WERI-Rb-1 (cell line): ENCODE measurements around the gene SCNM1.

ENCODE experiments used
- DNase-seq: peaks from one replicate; pipeline ENCODE4 v3.0.0-alpha.2; 2020
- H3K27ac ChIP-seq: fragments of 250-450 bp; sonication (Bioruptor Pico); 2 replicates; pipeline ENCODE4 v1.5.1; 2020; ENCODE audit warnings: mild to moderate bottlenecking, moderate library complexity
- H3K27me3 ChIP-seq: fragments of 250-450 bp; sonication (Bioruptor Pico); 2 replicates; pipeline ENCODE4 v1.5.1; 2021; ENCODE audit warnings: mild to moderate bottlenecking, low read depth, moderate library complexity; ENCODE audit not compliant: insufficient read depth, severe bottlenecking
- H3K36me3 ChIP-seq: fragments of 250-450 bp; sonication (Bioruptor Pico); 2 replicates; pipeline ENCODE4 v1.5.1; 2020; ENCODE audit warnings: mild to moderate bottlenecking, moderate library complexity
- H3K4me3 ChIP-seq: 2 replicates; pipeline ENCODE4 v1.5.1; 2011; ENCODE audit warnings: low read depth, mild to moderate bottlenecking, control low read depth, low read length
- H3K9me3 ChIP-seq: fragments of 250-450 bp; sonication (Bioruptor Pico); 2 replicates; pipeline ENCODE4 v1.5.1; 2021; ENCODE audit warnings: mild to moderate bottlenecking, moderate library complexity; ENCODE audit not compliant: severe bottlenecking
- TF ChIP-seq, protein P1 (sequence below): IDR thresholded peaks from 2 replicates; pipeline ENCODE4 v1.5.1; 2011; ENCODE audit warnings: low read depth, mild to moderate bottlenecking, control low read depth, inconsistent platforms, low read length

Gene SCNM1

DNA sequence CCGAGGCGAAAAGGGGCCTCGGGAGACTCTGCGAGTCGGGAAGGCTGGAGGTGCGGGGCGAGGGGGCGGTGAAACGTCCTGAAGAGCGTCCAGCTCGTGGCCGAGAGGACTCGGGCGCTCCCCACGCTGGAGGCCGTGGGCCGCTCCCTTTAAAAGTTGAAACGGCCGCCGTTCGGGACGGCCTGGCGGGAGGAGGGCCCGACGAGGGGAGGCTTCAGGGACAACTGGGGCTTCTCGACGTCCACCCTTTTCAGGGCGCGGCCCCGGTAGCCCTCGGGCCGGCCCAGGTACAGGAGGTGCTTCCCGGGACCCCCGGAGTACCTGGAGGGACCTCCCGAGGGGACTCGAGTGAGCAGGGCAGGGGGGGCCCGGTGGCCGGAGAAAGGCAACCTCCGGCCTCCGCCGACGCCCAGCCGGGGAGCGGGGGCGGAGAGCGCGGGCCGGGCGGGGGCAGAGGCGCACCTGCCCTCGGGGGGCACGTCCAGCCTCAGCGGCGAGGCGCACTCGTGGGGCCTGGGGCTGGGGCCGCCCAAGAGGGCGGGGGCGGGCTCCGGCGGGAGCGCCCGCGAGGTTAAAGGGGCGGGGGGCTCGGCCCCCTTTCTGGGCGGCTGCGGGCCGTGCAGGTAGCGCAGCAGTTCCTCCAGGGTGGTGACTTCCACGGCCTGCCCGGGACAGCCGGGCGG is 33.5 kb upstream of the SCNM1 start:
- no peak for DNase-seq
- Histone ChIP-seq H3K27ac (no peak overlapping the region), H3K27me3 (no peaks in the 10 kb centered on the region), H3K36me3 (peaks cover 64% of the 10 kb centered on the region), H3K4me3 (no peak overlapping the region), H3K9me3 (no peaks in the 10 kb centered on the region)
- TF ChIP-seq, protein P1, sequence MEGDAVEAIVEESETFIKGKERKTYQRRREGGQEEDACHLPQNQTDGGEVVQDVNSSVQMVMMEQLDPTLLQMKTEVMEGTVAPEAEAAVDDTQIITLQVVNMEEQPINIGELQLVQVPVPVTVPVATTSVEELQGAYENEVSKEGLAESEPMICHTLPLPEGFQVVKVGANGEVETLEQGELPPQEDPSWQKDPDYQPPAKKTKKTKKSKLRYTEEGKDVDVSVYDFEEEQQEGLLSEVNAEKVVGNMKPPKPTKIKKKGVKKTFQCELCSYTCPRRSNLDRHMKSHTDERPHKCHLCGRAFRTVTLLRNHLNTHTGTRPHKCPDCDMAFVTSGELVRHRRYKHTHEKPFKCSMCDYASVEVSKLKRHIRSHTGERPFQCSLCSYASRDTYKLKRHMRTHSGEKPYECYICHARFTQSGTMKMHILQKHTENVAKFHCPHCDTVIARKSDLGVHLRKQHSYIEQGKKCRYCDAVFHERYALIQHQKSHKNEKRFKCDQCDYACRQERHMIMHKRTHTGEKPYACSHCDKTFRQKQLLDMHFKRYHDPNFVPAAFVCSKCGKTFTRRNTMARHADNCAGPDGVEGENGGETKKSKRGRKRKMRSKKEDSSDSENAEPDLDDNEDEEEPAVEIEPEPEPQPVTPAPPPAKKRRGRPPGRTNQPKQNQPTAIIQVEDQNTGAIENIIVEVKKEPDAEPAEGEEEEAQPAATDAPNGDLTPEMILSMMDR: no peak

DNA sequence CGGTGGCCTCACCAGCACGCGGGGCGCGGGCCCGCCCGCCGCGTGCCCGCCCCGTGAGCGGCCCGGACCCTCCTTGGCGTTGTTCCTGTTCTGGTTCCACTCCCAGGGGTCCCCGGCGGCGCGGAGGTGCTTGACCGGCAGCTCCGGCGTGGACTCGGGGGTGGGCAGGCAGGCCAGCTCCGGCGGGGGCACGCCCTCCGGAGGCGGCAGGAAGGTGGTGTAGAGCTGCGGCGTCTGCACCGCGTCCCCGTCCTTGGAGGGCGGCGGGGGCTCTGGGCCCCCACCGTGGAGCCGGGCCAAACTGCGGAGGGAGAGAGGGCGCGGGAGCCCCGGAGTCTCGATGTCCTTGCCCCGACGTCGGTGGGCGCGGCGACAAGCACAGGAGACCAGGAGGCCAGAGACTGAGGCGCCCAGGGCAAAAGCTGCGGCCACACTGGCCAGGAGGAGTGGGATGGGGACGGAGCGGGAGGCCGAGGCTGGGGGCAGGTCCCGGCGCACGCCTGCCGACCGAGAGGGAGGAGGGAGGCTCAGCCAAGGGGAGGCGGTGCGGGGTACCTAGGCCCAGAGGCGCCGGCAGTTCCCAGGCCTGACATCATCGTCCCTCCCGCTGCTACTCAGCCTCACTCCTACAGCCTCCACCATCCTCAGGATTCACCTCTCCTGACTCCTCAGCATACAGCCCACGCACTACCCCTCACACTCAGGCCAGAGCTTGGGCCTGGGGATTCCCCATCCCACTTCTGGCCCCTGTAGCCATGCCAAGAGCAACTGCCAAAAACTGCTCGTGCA is 32.7 kb upstream of the SCNM1 start:
- no peak for DNase-seq
- Histone ChIP-seq H3K36me3 (peaks cover 72% of the 10 kb centered on the region), H3K4me3 (no peak overlapping the region), H3K27me3 (no peaks in the 10 kb centered on the region), H3K27ac (no peak overlapping the region), H3K9me3 (no peaks in the 10 kb centered on the region)
- TF ChIP-seq, protein P1: no peak

DNA sequence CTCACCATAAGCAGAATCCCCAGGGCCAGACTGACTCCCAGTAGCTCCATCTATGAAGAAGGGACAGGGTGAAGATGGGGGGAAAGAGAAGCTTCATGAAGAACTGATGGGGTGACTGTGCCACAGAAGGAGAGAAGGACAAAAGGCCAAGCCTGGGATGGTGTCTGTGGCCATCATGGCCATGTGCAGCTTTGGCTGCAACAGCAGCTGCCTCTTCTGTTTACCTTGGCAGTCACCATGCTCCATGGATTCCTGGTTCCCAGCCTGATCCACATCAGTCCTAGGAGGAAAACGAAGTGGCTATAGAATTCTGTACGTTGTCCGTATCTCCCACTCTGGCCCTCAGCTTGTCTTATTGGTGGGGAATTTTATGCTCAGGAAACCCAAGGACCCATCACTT is 31.5 kb upstream of the SCNM1 start:
- H3K27me3 ChIP-seq: no peaks in the 10 kb centered on the region
- no peak overlapping the region for H3K4me3 ChIP-seq
- TF ChIP-seq, protein P1: no peak
- no peak for DNase-seq
- peaks cover 84% of the 10 kb centered on the region for H3K36me3 ChIP-seq
- H3K27ac ChIP-seq: no peak overlapping the region
- no peaks in the 10 kb centered on the region for H3K9me3 ChIP-seq

DNA sequence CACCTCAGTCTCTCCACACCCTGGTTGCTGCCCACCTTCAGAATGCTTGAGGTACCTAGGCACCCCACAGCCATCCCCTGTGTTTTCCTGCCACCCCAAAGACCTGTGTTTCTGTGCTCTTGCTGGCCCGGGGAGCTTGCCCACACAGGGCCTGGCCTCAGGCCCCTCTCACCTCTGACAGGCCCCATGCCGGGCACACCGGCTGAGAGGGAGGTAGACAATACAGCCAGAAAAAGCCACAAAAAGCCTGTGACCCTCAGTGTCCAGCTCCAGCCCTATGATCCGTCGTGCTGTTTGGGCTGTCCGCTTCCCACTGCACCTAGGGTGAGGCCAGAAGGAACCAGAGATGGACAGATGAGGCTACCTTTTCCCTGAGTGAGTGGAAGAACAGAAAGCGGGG is 31.0 kb upstream of the SCNM1 start:
- H3K36me3 ChIP-seq: peaks cover 90% of the 10 kb centered on the region
- no peak overlapping the region for H3K4me3 ChIP-seq
- no peaks in the 10 kb centered on the region for H3K9me3 ChIP-seq
- no peak overlapping the region for H3K27ac ChIP-seq
- no peak for DNase-seq
- H3K27me3 ChIP-seq: no peaks in the 10 kb centered on the region
- TF ChIP-seq, protein P1: no peak

DNA sequence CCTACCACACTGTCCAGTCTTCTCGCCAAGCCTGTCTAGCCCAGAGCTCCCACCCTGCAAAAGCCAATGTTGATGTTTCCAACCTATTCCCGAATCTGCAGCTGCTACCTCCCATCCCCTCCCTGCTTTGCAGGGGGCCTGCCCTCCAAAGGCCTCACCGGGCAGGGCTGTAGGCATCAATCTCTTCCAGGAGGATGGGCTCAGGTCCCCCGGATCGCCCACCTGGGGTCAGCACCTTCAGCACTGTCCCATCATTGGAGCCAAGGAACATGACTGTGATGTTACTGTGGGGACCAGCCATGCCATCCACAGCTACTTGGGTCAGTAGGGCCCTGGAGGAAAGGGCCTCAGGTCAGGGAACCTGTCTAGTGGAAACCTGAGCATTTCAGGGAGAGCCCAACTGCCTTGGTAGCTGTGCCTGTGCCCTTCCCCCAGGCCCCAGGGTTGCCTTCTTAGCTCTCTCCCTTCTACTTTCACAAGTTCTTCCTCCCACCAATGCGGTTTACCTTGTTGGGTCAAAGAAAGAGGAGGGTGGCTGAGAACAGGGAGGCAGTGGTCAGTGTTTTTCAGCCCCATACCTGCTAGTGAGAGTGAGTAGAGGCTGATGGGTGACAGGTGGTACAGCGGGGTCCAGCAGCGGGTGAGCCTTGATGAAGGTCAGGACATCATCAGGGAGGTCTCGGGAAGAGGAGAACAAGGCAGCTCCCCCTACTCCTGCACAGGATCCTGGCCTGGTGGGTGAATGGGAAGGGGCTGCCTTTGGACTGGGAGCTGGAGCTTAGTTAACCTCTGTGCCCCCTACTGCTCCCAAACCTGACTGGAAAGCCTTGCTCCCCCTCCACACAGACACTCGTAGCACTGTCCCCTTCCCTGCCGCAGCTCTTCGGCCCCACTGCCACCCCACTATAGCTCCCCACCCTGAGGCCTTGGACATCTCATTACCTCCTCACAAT is 30.2 kb upstream of the SCNM1 start:
- Histone ChIP-seq H3K27me3 (no peaks in the 10 kb centered on the region), H3K27ac (no peak overlapping the region), H3K9me3 (no peaks in the 10 kb centered on the region), H3K36me3 (peaks cover 96% of the 10 kb centered on the region), H3K4me3 (no peak overlapping the region)
- peak; percentile 79 for DNase-seq
- TF ChIP-seq, protein P1: peak; percentile 85
